ENCODE measurements around the gene HOMER1. TPM values are rescaled to one million over a fixed set of nuclear protein-coding genes. Genes with fewer than 3 reads are reported as not detected.

Gene HOMER1
- total RNA-seq, 4 donors from 2014 or later, result 23.5 to 51.0 (median 33.0) TPM

Other genes with a start within 250 kb of the HOMER1 start
- gene TENT2, start 98.3 kb upstream of the HOMER1 start, total RNA-seq, result 10 to 100 TPM; 17.4 to 66.5 (median 28.4) TPM
- 1,000 to 10,000 TPM; 3,049 to 3,867 (median 3,338) TPM for gene CMYA5, start 175.7 kb upstream of the HOMER1 start, total RNA-seq

Data from gastrocnemius medialis (tissue), 4 donors.